Neuronal stem cell (in vitro differentiated cells): ENCODE measurements around the gene FLYWCH1.

Experiments
- DNase-seq: peaks from one replicate; pipeline ENCODE4 v3.0.0-alpha.2; 2013; ENCODE audit warnings: low spot score
- H2AFZ ChIP-seq: one replicate; pipeline ENCODE4 v1.6.1; 2013; ENCODE audit warnings: mild to moderate bottlenecking, low read length, inconsistent platforms
- H2AK5ac ChIP-seq: 2 replicates; pipeline ENCODE4 v1.6.1; 2013; ENCODE audit warnings: low read depth, mild to moderate bottlenecking, inconsistent platforms, low read length, moderate library complexity, mixed read lengths
- H2BK120ac ChIP-seq: 2 replicates; pipeline ENCODE4 v1.6.1; 2013; ENCODE audit warnings: low read depth, mild to moderate bottlenecking, inconsistent platforms, low read length, moderate library complexity, mixed read lengths
- H2BK12ac ChIP-seq: one replicate; pipeline ENCODE4 v1.6.1; 2013; ENCODE audit warnings: low read length, inconsistent platforms
- H2BK15ac ChIP-seq: 2 replicates; pipeline ENCODE4 v1.6.1; 2013; ENCODE audit warnings: mild to moderate bottlenecking, low read length, inconsistent platforms, mixed read lengths
- H2BK5ac ChIP-seq: one replicate; pipeline ENCODE4 v1.6.1; 2013; ENCODE audit warnings: inconsistent platforms, mild to moderate bottlenecking, low read length, moderate library complexity
- H3K14ac ChIP-seq: one replicate; pipeline ENCODE4 v1.6.1; 2013; ENCODE audit warnings: low read length, inconsistent platforms
- H3K18ac ChIP-seq: 2 replicates; pipeline ENCODE4 v1.6.1; 2013; ENCODE audit warnings: low read length, inconsistent platforms
- H3K23ac ChIP-seq: 2 replicates; pipeline ENCODE4 v1.6.1; 2013; ENCODE audit warnings: low read depth, mild to moderate bottlenecking, mixed read lengths, low read length, inconsistent platforms; ENCODE audit not compliant: poor library complexity
- H3K27ac ChIP-seq: replicated peaks from 3 replicates; pipeline ENCODE4 v1.5.1; 2013; ENCODE audit warnings: low read length, inconsistent platforms
- H3K27me3 ChIP-seq, 3 experiments: 2 replicates each; pipeline ENCODE4 v1.6.1; 2013; ENCODE audit warnings: low read length in 3 of 3, mild to moderate bottlenecking in 2 of 3, inconsistent platforms in 1 of 3, low read depth in 1 of 3, mixed read lengths in 1 of 3, moderate library complexity in 1 of 3; ENCODE audit not compliant: control insufficient read depth in 3 of 3, insufficient read depth in 3 of 3
- H3K36me3 ChIP-seq, 2 donors: replicated peaks in 1 of 2; 2 replicates each; pipeline ENCODE4 v1.6.1; 2013; ENCODE audit warnings: low read length in 2 of 2; ENCODE audit not compliant: control insufficient read depth in 2 of 2, insufficient read depth in 2 of 2
- H3K4ac ChIP-seq: 2 replicates; pipeline ENCODE4 v1.6.1; 2013; ENCODE audit warnings: inconsistent platforms, mild to moderate bottlenecking, low read length, moderate library complexity
- H3K4me1 ChIP-seq, 2 donors: 1 replicate in 1 of 2; 2 replicates in 1 of 2; pipeline ENCODE4 v1.6.1; 2013; ENCODE audit warnings: low read length in 2 of 2, low read depth in 1 of 2; ENCODE audit not compliant: control insufficient read depth in 2 of 2, insufficient read depth in 1 of 2
- H3K4me2 ChIP-seq: one replicate; pipeline ENCODE4 v1.6.1; 2013; ENCODE audit warnings: mild to moderate bottlenecking, low read length, inconsistent platforms; ENCODE audit not compliant: insufficient read depth, poor library complexity, severe bottlenecking
- H3K4me3 ChIP-seq, 2 donors: 2 replicates each; pipeline ENCODE4 v1.5.1; 2013; ENCODE audit warnings: low read length in 2 of 2, mild to moderate bottlenecking in 2 of 2, inconsistent platforms in 1 of 2, moderate library complexity in 1 of 2
- H3K79me1 ChIP-seq: one replicate; pipeline ENCODE4 v1.6.1; 2013; ENCODE audit warnings: low read depth, mild to moderate bottlenecking, inconsistent platforms, low read length, moderate library complexity
- H3K9ac ChIP-seq: one replicate; pipeline ENCODE4 v1.6.1; 2013; ENCODE audit warnings: mild to moderate bottlenecking, low read depth, low read length, inconsistent platforms; ENCODE audit not compliant: poor library complexity
- H3K9me3 ChIP-seq, 2 donors: replicated peaks in 1 of 2; 2 replicates each; pipeline versions ENCODE3 to v1.6.1; 2013; ENCODE audit warnings: low read length in 2 of 2, mild to moderate bottlenecking in 2 of 2, inconsistent platforms in 1 of 2, low read depth in 1 of 2, mixed read lengths in 1 of 2, moderate library complexity in 1 of 2; ENCODE audit not compliant: control insufficient read depth in 2 of 2, insufficient read depth in 1 of 2
- H4K8ac ChIP-seq: one replicate; pipeline ENCODE4 v1.6.1; 2013; ENCODE audit warnings: low read depth, mild to moderate bottlenecking, inconsistent platforms, low read length, moderate library complexity
- H4K91ac ChIP-seq: one replicate; pipeline ENCODE4 v1.6.1; 2013; ENCODE audit warnings: low read length, low read depth, mild to moderate bottlenecking, inconsistent platforms; ENCODE audit not compliant: poor library complexity
- WGBS, 2 donors: extraction: QIAGEN DNeasy Blood & Tissue Kit; methylation state at CpG; one replicate each; pipeline ENCODE4 v1.1.7; 2013; ENCODE audit warnings: missing lambda C conversion rate in 2 of 2, mixed read lengths in 1 of 2; ENCODE audit not compliant: insufficient read length in 2 of 2, insufficient replicate concordance in 1 of 2; ENCODE audit errors: extremely low coverage in 2 of 2; 5-methylcytosine and 5-hydroxymethylcytosine counted together

Gene FLYWCH1

DNA sequence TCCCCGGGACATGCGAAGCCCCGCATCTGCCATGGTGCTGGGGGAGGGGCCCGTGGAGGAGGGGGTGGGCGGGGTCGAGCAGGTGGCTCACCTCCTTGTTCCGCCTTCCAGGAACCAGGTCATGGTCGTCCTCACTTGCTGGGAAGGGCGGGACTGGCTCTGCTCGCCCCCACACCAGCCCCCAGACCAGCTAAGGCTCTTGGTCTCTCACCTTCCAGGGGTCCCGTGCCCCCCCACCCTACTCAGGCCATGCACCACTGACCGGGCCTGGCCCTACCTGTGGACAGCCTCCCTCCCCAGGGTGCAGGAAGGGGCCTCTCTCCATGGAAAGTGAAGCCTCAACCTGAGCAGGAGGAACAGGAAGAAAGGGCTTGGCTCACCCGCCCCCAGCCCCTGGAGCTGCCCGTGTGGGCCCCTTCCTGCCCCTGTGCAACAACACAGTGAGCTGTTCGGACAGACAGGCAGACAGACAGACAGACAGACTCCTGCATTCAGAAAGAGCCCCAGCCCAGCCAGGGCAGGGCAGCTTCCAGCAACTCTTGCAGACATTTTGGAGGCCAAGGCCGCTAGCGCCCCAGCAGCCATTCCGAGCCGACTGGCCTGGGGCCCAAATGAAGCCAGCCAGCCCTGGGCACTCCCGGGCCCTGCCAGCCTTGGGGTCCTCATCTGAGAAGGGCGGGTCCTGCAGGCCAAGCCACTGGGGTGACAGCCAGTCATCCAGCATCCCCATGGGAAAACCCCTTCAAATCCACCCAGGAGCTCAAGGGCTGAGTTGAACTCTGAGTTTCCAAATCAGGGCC is 44.2 kb downstream of the FLYWCH1 start:
- Histone ChIP-seq H3K4me1 (peaks cover 0 to 7% of the 10 kb centered on the region in 2 donors), H3K36me3 (no peaks in the 10 kb centered on the region), H2AK5ac (peak overlapping the region; percentile 86), H3K4me3 (no peak overlapping the region), H3K4ac (peak overlapping the region; percentile 37), H2BK15ac (no peak overlapping the region), H3K79me1 (peaks cover 2% of the 10 kb centered on the region), H2AFZ (peak overlapping the region; percentile 72), H3K9ac (no peak overlapping the region), H3K27me3 (no peaks in the 10 kb centered on the region), H2BK5ac (no peak overlapping the region), H3K14ac (peak overlapping the region; percentile 97), H3K18ac (peak overlapping the region; percentile 28), H4K91ac (no peak overlapping the region), H2BK120ac (no peak overlapping the region), H3K9me3 (no peaks in the 10 kb centered on the region), H2BK12ac (no peak overlapping the region), H3K27ac (no peak overlapping the region), H3K4me2 (no peak overlapping the region), H3K23ac (peak overlapping the region; percentile 55), H4K8ac (no peak overlapping the region)
- no peak for DNase-seq
- WGBS, 2 donors, result no CpG with 5 or more reads among the region's 21 CpGs

- H3K4ac ChIP-seq, result no peak overlapping the region
- H3K4me3 ChIP-seq, result no peak overlapping the region
- H4K91ac ChIP-seq, result no peak overlapping the region
- DNase-seq, result no peak
- no CpG with 5 or more reads among the region's 11 CpGs for WGBS, 2 donors
- no peak overlapping the region for H3K23ac ChIP-seq
- H3K27ac ChIP-seq, result no peak overlapping the region
- no peak overlapping the region for H4K8ac ChIP-seq
- peak overlapping the region; percentile 72 for H2AFZ ChIP-seq
- H2BK120ac ChIP-seq, result no peak overlapping the region
- no peak overlapping the region for H3K4me2 ChIP-seq
- H3K18ac ChIP-seq, result no peak overlapping the region
- no peak overlapping the region for H3K9ac ChIP-seq
- no peaks in the 10 kb centered on the region for H3K27me3 ChIP-seq
- H3K9me3 ChIP-seq, result no peaks in the 10 kb centered on the region
- no peaks in the 10 kb centered on the region for H3K36me3 ChIP-seq
- peak overlapping the region; percentile 97 for H3K14ac ChIP-seq
- peaks cover 0 to 7% of the 10 kb centered on the region in 2 donors for H3K4me1 ChIP-seq
- peak overlapping the region; percentile 86 for H2AK5ac ChIP-seq
- no peak overlapping the region for H2BK15ac ChIP-seq
- H2BK12ac ChIP-seq, result no peak overlapping the region
- H2BK5ac ChIP-seq, result no peak overlapping the region
- peaks cover 2% of the 10 kb centered on the region for H3K79me1 ChIP-seq
These were observed 44.8 kb downstream of the FLYWCH1 start for GRCh38 chr16:2956579-2956956.

- WGBS, 2 donors, result no CpG with 5 or more reads among the region's 10 CpGs
- H3K4me3 ChIP-seq, result no peak overlapping the region
- H3K9me3 ChIP-seq, result no peaks in the 10 kb centered on the region
- no peak overlapping the region for H3K18ac ChIP-seq
- H2BK15ac ChIP-seq, result no peak overlapping the region
- H3K9ac ChIP-seq, result no peak overlapping the region
- no peak overlapping the region for H2BK5ac ChIP-seq
- no peak overlapping the region for H2BK120ac ChIP-seq
- H3K23ac ChIP-seq, result no peak overlapping the region
- peaks cover 2% of the 10 kb centered on the region for H3K79me1 ChIP-seq
- no peak overlapping the region for H2AFZ ChIP-seq
- no peak overlapping the region for H3K4ac ChIP-seq
- H4K8ac ChIP-seq, result no peak overlapping the region
- H2BK12ac ChIP-seq, result no peak overlapping the region
- peaks cover 3 to 17% of the 10 kb centered on the region in 2 donors for H3K4me1 ChIP-seq
- H3K14ac ChIP-seq, result no peak overlapping the region
- no peak overlapping the region for H4K91ac ChIP-seq
- no peak for DNase-seq
- no peak overlapping the region for H3K4me2 ChIP-seq
- H3K36me3 ChIP-seq, result no peaks in the 10 kb centered on the region
- no peak overlapping the region for H3K27ac ChIP-seq
- H3K27me3 ChIP-seq, result peaks cover 0 to 19% (median 18%) of the 10 kb centered on the region in 3 experiments
- H2AK5ac ChIP-seq, result no peak overlapping the region
These were observed 47.5 kb downstream of the FLYWCH1 start for GRCh38 chr16:2959206-2959605.

DNA sequence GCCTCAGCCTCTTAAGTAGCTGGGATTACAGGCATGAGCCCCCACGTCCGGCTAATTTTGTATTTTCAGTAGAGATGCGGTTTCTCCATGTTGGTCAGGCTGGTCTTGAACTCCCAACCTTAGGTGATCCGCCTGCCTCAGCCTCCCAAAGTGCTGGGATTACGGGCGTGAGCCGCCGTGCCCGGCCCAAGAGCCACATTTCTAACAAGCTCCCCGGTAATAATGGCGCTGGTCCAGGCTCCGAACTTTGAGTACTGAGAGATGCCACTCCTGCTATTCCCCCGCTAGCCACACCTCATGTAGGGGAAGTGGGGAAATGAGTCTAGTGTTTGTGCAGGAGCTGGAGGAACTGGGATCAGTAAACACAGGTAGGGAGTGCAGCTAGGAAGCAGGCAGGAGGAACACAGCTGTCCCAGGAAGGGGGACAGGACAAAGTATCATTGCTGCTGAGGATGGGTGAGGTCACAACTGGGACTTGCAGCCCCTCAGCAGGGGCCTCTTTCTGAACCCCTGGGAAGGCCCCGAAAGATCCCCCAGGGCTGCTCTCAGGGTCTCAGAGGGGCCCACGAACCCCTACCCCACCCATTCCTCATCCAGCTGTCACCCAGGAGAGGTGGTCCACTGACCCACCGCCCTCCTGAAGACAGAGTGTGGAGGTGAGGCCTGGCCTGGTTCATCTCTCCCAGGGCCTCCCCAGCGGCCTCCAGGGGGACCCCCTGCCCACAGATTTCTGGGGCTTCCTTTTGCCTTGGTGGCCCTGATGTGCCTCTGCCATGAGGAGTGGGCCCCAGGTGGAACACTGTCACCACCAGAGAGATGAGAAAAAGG is 48.7 kb downstream of the FLYWCH1 start:
- H3K9me3 ChIP-seq, result no peaks in the 10 kb centered on the region
- H3K4me3 ChIP-seq, result no peak overlapping the region
- no peaks in the 10 kb centered on the region for H3K36me3 ChIP-seq
- no peak overlapping the region for H3K14ac ChIP-seq
- peak overlapping the region; percentile 81 for H2AK5ac ChIP-seq
- peaks cover 4% of the 10 kb centered on the region for H3K79me1 ChIP-seq
- no peak overlapping the region for H3K4me2 ChIP-seq
- H4K91ac ChIP-seq, result no peak overlapping the region
- H3K9ac ChIP-seq, result no peak overlapping the region
- H2BK12ac ChIP-seq, result no peak overlapping the region
- WGBS, 2 donors, result no CpG with 5 or more reads among the region's 17 CpGs
- no peak overlapping the region for H2BK120ac ChIP-seq
- H4K8ac ChIP-seq, result no peak overlapping the region
- no peak overlapping the region for H3K27ac ChIP-seq
- H2BK15ac ChIP-seq, result peak overlapping the region; percentile 67
- H2BK5ac ChIP-seq, result no peak overlapping the region
- H3K18ac ChIP-seq, result no peak overlapping the region
- no peak overlapping the region for H3K23ac ChIP-seq
- DNase-seq, result no peak
- H3K4ac ChIP-seq, result no peak overlapping the region
- H3K4me1 ChIP-seq, result peaks cover 8 to 21% of the 10 kb centered on the region in 2 donors
- no peak overlapping the region for H2AFZ ChIP-seq
- H3K27me3 ChIP-seq, result peaks cover 0 to 21% (median 20%) of the 10 kb centered on the region in 3 experiments
